ENCODE results near the gene CPXM1.

CPXM1 gene

DNA sequence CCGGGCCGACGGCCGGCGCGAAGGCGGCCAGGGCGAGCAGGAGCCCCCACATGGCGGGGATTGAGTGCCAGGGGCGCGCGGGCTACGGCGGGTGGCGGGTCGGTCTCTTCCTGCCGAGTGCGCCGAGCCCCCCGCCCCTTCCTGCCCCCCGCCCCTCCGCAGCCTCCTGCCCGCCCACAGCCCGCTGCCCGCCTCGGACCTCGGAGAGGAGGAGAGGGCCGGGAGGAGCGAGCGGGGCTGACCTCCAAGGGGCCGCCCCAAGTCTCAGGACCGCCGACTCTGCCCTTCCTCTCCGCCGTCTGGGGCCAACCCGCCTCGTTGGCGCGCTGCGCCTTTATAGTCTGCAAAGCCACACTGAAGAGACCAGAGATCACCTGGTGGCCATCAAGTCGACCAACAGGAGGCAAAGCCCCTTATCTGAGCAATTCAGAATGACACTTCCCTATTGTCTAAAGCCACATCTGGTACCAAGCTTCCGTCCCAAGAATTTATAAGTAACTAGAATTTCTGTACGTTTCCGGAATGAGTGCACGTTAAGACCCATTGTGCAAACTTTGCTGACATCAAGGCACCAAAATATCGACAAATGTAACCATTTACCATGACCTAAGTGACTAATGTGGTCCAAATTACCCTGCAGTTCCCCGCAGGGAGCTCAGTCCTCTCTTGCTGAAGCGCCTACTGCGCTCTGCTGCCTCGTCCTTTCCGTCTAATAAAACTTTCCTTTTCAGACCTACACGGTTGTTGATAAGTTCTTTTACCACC, at the start of gene CPXM1:
Gene CPXM1, minus strand, starts transcription at position 107 of the 765 bp plus-strand sequence. Its CDS starts 55 bp downstream, at position 52.
- Histone ChIP-seq H2AFZ (ENCODE audit: low read length) (peak within 1 kb of the TSS; percentile 60), H3K36me3 (ENCODE audit: insufficient read depth, low read length) (peaks cover 29% of the 10 kb centered on the region; the same call in 1 of the 2 replicates), H3K9ac (ENCODE audit: low read depth, low read length, poor library complexity, severe bottlenecking) (peak within 1 kb of the TSS; percentile 98), H3K4me3 (ENCODE audit: low read length, poor library complexity, severe bottlenecking) (peak within 1 kb of the TSS; percentile 77), H3K4me2 (ENCODE audit: low read depth, low read length, poor library complexity, severe bottlenecking) (peak within 1 kb of the TSS; percentile 85), H3K9me3 (ENCODE audit: insufficient read depth, low read depth, low read length) (no peaks in the 10 kb centered on the region), H3K4me1 (ENCODE audit: insufficient read depth, low read length, poor library complexity, severe bottlenecking) (peaks cover 37% of the 10 kb centered on the region), H3K27me3 (ENCODE audit: insufficient read depth, low read length, poor library complexity, severe bottlenecking) (peaks cover 8% of the 10 kb centered on the region), H3F3A (ENCODE audit: low read depth) (peaks cover 9% of the 10 kb centered on the region; the same call in 1 of the 2 replicates), H3K79me2 (ENCODE audit: insufficient read depth, low read length) (peaks cover 45% of the 10 kb centered on the region), H4K20me1 (ENCODE audit: insufficient read depth, low read length, poor library complexity, severe bottlenecking) (peaks cover 31% of the 10 kb centered on the region), H3K9me2 (replicated peaks; ENCODE audit: low read depth, low read length) (no peaks in the 10 kb centered on the region)
- no peak for TF ChIP-seq EZH2phosphoT487 (IDR thresholded peaks at IDR 0.05; ENCODE audit: borderline replicate concordance)
- TF ChIP-seq, protein P1, sequence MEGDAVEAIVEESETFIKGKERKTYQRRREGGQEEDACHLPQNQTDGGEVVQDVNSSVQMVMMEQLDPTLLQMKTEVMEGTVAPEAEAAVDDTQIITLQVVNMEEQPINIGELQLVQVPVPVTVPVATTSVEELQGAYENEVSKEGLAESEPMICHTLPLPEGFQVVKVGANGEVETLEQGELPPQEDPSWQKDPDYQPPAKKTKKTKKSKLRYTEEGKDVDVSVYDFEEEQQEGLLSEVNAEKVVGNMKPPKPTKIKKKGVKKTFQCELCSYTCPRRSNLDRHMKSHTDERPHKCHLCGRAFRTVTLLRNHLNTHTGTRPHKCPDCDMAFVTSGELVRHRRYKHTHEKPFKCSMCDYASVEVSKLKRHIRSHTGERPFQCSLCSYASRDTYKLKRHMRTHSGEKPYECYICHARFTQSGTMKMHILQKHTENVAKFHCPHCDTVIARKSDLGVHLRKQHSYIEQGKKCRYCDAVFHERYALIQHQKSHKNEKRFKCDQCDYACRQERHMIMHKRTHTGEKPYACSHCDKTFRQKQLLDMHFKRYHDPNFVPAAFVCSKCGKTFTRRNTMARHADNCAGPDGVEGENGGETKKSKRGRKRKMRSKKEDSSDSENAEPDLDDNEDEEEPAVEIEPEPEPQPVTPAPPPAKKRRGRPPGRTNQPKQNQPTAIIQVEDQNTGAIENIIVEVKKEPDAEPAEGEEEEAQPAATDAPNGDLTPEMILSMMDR (conservative IDR thresholded peaks at IDR 0.05; ENCODE audit: low read length): 0 out of 2 replicates have a peak, but pooled peaks have one; percentile 18

DNA sequence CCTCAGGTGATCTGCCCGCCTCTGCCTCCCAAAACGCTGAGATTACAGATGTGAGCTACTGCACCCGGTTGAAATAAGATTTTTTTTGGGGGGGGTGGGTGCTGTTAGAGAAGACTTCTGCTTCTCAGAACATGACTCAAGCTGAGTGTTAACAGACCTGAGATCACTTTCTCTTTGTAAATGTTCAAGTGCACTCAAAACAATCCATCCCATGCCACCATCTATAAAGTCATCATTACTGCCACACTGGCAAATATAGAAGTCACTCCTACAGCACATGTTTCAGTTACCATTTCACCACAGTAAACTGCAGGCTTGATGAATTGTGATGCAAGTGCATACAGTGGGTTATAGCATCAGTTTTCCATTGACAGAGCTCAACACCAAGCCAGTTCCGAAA, 49.1 kb upstream of the CPXM1 start:
- no peak overlapping the region for H3K9ac ChIP-seq (ENCODE audit: low read depth, low read length, poor library complexity, severe bottlenecking)
- H3K79me2 ChIP-seq (ENCODE audit: insufficient read depth, low read length): no peaks in the 10 kb centered on the region
- no peak overlapping the region for H3K4me2 ChIP-seq (ENCODE audit: low read depth, low read length, poor library complexity, severe bottlenecking)
- no peaks in the 10 kb centered on the region for H3K27me3 ChIP-seq (ENCODE audit: insufficient read depth, low read length, poor library complexity, severe bottlenecking)
- no peaks in the 10 kb centered on the region for H3K9me2 ChIP-seq (replicated peaks; ENCODE audit: low read depth, low read length)
- no peaks in the 10 kb centered on the region for H3K36me3 ChIP-seq (ENCODE audit: insufficient read depth, low read length)
- H3K4me3 ChIP-seq (ENCODE audit: low read length, poor library complexity, severe bottlenecking): no peak overlapping the region
- H3F3A ChIP-seq (ENCODE audit: low read depth): peaks cover 3% of the 10 kb centered on the region; the same call in 1 of the 2 replicates
- no peak for TF ChIP-seq EZH2phosphoT487 (IDR thresholded peaks at IDR 0.05; ENCODE audit: borderline replicate concordance)
- no peaks in the 10 kb centered on the region for H4K20me1 ChIP-seq (ENCODE audit: insufficient read depth, low read length, poor library complexity, severe bottlenecking)
- H2AFZ ChIP-seq (ENCODE audit: low read length): no peak overlapping the region
- H3K4me1 ChIP-seq (ENCODE audit: insufficient read depth, low read length, poor library complexity, severe bottlenecking): peaks cover 16% of the 10 kb centered on the region
- H3K9me3 ChIP-seq (ENCODE audit: insufficient read depth, low read depth, low read length): no peaks in the 10 kb centered on the region

DNA sequence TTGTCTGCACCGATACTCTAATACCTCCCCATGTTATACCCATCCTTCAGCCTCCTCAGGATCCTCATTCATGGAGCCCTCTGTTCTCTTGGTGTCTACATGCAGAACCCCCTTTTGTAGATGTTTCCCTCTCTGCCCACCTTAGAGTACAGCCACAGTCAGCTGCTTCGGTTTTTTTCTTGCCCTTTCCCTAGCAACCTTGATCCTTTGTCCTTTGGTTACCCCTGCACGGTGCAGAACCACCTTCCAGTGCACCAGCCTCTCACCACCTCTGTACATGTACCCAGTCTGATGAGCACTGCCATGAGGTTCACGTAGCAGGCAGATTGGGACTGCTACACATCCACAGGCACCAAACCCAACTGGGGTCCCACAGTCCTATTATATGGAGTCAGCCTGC, 47.4 kb upstream of the CPXM1 start:
- Histone ChIP-seq H3K79me2 (ENCODE audit: insufficient read depth, low read length) (no peaks in the 10 kb centered on the region; the same call in 1 of the 2 replicates), H3K4me3 (ENCODE audit: low read length, poor library complexity, severe bottlenecking) (no peak overlapping the region), H2AFZ (ENCODE audit: low read length) (no peak overlapping the region), H4K20me1 (ENCODE audit: insufficient read depth, low read length, poor library complexity, severe bottlenecking) (no peaks in the 10 kb centered on the region), H3K9me2 (replicated peaks; ENCODE audit: low read depth, low read length) (no peaks in the 10 kb centered on the region), H3F3A (ENCODE audit: low read depth) (peaks cover 3% of the 10 kb centered on the region; the same call in 1 of the 2 replicates), H3K4me2 (ENCODE audit: low read depth, low read length, poor library complexity, severe bottlenecking) (no peak overlapping the region), H3K9me3 (ENCODE audit: insufficient read depth, low read depth, low read length) (no peaks in the 10 kb centered on the region), H3K9ac (ENCODE audit: low read depth, low read length, poor library complexity, severe bottlenecking) (no peak overlapping the region), H3K36me3 (ENCODE audit: insufficient read depth, low read length) (no peaks in the 10 kb centered on the region), H3K4me1 (ENCODE audit: insufficient read depth, low read length, poor library complexity, severe bottlenecking) (peaks cover 23% of the 10 kb centered on the region), H3K27me3 (ENCODE audit: insufficient read depth, low read length, poor library complexity, severe bottlenecking) (no peaks in the 10 kb centered on the region)
- TF ChIP-seq, protein P1 (conservative IDR thresholded peaks at IDR 0.05; ENCODE audit: low read length): no peak
- no peak for TF ChIP-seq EZH2phosphoT487 (IDR thresholded peaks at IDR 0.05; ENCODE audit: borderline replicate concordance)

All from Loucy (cell line).